Measurements from ENCODE around the gene MRTFA.
A peak's percentile ranks its signal among the peaks of the same experiment; 100 is the strongest.

DNA sequence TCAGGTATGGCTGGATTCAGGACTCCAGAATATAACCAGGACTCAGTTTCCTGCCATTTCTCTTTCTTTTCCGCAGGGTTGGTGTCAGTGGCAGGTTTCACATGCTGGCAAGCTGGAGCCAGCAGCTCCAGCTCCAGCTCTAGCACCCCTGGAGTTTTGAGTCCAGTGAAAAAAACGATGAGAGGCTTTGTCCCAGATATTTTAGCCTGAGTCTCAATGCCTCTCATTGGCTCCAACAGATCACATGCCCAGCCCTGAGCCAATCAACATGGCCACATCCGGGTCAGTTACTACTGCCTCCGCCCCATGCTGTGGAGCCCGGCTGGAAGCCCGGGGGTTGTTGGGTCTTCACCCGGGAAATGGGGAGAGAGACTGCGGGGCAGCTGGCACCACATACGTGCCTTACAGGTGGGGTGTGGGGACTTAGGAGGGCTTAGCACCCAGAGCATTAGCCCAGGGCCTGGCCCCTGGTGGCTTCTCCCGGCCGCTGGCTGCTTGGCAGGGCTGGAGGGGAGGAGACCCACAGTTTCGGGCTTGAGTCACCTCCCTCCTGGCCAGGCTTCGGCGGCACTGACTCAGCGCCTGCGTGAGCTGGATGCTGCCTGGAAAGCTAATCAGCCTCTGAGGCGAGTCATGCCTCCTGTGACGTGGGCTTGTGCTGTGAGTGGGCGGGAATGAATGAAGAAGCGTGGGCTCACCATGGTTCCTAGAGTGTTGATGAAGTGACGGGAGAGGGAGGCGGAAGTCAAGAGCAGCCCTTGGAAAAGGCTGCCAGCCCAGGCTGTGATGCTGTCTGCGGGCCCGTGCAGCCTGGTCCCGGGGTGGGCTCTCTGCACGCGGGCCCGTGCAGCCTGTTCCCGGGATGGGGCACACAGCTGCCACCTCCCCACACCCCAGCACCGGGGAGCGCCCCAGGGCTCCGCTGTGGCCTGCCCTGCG, 15.3 kb upstream of the MRTFA start:
- TF ChIP-seq, protein P1, sequence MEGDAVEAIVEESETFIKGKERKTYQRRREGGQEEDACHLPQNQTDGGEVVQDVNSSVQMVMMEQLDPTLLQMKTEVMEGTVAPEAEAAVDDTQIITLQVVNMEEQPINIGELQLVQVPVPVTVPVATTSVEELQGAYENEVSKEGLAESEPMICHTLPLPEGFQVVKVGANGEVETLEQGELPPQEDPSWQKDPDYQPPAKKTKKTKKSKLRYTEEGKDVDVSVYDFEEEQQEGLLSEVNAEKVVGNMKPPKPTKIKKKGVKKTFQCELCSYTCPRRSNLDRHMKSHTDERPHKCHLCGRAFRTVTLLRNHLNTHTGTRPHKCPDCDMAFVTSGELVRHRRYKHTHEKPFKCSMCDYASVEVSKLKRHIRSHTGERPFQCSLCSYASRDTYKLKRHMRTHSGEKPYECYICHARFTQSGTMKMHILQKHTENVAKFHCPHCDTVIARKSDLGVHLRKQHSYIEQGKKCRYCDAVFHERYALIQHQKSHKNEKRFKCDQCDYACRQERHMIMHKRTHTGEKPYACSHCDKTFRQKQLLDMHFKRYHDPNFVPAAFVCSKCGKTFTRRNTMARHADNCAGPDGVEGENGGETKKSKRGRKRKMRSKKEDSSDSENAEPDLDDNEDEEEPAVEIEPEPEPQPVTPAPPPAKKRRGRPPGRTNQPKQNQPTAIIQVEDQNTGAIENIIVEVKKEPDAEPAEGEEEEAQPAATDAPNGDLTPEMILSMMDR (IDR thresholded peaks at IDR 0.05), result no peak
- TF ChIP-seq POLR2A (IDR thresholded peaks at IDR 0.05), result peak in 3 of 4 donors; percentile 44 to 83 (median 73)
